SK-N-MC (cell line): ENCODE data around the gene ALKBH4.

Source experiments
- DNase-seq: peaks from one replicate; pipeline ENCODE4 v3.0.0-alpha.2; 2011; ENCODE audit warnings: low read depth, low spot score
- H3K27ac ChIP-seq: fragments of 200-600 bp; sonication (generic); 2 replicates; pipeline ENCODE4 v1.5.1; 2016; ENCODE audit warnings: mixed run types
- H3K36me3 ChIP-seq: fragments of 200-600 bp; sonication (generic); 2 replicates; pipeline ENCODE4 v1.6.1; 2017; ENCODE audit warnings: antibody characterized with exemption, low read length, mixed read lengths; ENCODE audit not compliant: insufficient read depth
- H3K4me3 ChIP-seq: fragments of 200-600 bp; sonication (generic); 2 replicates; pipeline ENCODE4 v1.5.1; 2016
- H3K9ac ChIP-seq: fragments of 200-600 bp; sonication (generic); 2 replicates; pipeline ENCODE4 v1.8.0; 2017; ENCODE audit warnings: mixed run types, mixed read lengths; ENCODE audit not compliant: insufficient read length
- H3K9me3 ChIP-seq: fragments of 200-600 bp; sonication (generic); 2 replicates; pipeline ENCODE4 v1.6.1; 2017; ENCODE audit warnings: low read depth, mild to moderate bottlenecking, antibody characterized with exemption, low read length, moderate library complexity, mixed read lengths
- EZH2 ChIP-seq: fragments of 200-600 bp; sonication (generic); IDR thresholded peaks from one replicate; pipeline ENCODE4 v1.6.1; 2017; ENCODE audit warnings: antibody characterized with exemption
- FOXP2 ChIP-seq: optimal IDR thresholded peaks from 2 replicates; pipeline ENCODE3; 2011; ENCODE audit warnings: mild to moderate bottlenecking, moderate library complexity; ENCODE audit not compliant: insufficient read depth; ENCODE audit errors: extremely low read length, control extremely low read depth
- POLR2AphosphoS5 ChIP-seq: IDR thresholded peaks from 2 replicates; pipeline ENCODE4 v1.6.1; 2012; ENCODE audit warnings: mild to moderate bottlenecking, low read depth, low read length, borderline replicate concordance

The ALKBH4 gene

GRCh38 chr7:102473271-102473991, 8.8 kb upstream of the ALKBH4 start:
- H3K36me3 ChIP-seq: peaks cover 13% of the 10 kb centered on the region; the same call in 1 of the 2 replicates
- no peak overlapping the region for H3K9ac ChIP-seq
- H3K27ac ChIP-seq: no peak overlapping the region
- no peak for TF ChIP-seq EZH2
- no peak for TF ChIP-seq POLR2AphosphoS5
- no peak for TF ChIP-seq FOXP2
- no peak overlapping the region for H3K4me3 ChIP-seq
- no peak for DNase-seq
- no peaks in the 10 kb centered on the region for H3K9me3 ChIP-seq

- Histone ChIP-seq H3K9me3 (no peaks in the 10 kb centered on the region), H3K36me3 (peaks cover 13% of the 10 kb centered on the region; the same call in 1 of the 2 replicates), H3K27ac (no peak overlapping the region), H3K9ac (no peak overlapping the region), H3K4me3 (no peak overlapping the region)
- DNase-seq: no peak
- TF ChIP-seq POLR2AphosphoS5: no peak; the same call in 1 of the 2 replicates
- no peak for TF ChIP-seq FOXP2
- TF ChIP-seq EZH2: no peak
Observed at GRCh38 chr7:102472126-102473041, 7.7 kb upstream of the ALKBH4 start.

GRCh38 chr7:102471791-102472125, 7.1 kb upstream of the ALKBH4 start:
- no peak overlapping the region for H3K9ac ChIP-seq
- H3K27ac ChIP-seq: no peak overlapping the region
- no peaks in the 10 kb centered on the region for H3K9me3 ChIP-seq
- TF ChIP-seq POLR2AphosphoS5 (no peak; the same call in 1 of the 2 replicates), EZH2 (no peak), FOXP2 (no peak)
- DNase-seq: no peak
- peaks cover 13% of the 10 kb centered on the region; the same call in 1 of the 2 replicates for H3K36me3 ChIP-seq
- H3K4me3 ChIP-seq: no peak overlapping the region

- no peak for DNase-seq
- Histone ChIP-seq H3K9ac (no peak overlapping the region), H3K36me3 (peaks cover 13% of the 10 kb centered on the region; the same call in 1 of the 2 replicates), H3K4me3 (no peak overlapping the region), H3K27ac (no peak overlapping the region), H3K9me3 (no peaks in the 10 kb centered on the region)
- TF ChIP-seq FOXP2: no peak
- no peak for TF ChIP-seq EZH2
- no peak for TF ChIP-seq POLR2AphosphoS5
Observed at GRCh38 chr7:102469972-102470825, 5.5 kb upstream of the ALKBH4 start.

GRCh38 chr7:102469351-102469971, 4.8 kb upstream of the ALKBH4 start:
- Histone ChIP-seq H3K27ac (no peak overlapping the region), H3K9me3 (no peaks in the 10 kb centered on the region), H3K4me3 (no peak overlapping the region), H3K9ac (no peak overlapping the region), H3K36me3 (peaks cover 13% of the 10 kb centered on the region; the same call in 1 of the 2 replicates)
- TF ChIP-seq FOXP2 (no peak), POLR2AphosphoS5 (no peak), EZH2 (no peak)
- no peak for DNase-seq

GRCh38 chr7:102468478-102469350, 4.1 kb upstream of the ALKBH4 start:
- Histone ChIP-seq H3K9me3 (no peaks in the 10 kb centered on the region), H3K36me3 (peaks cover 12% of the 10 kb centered on the region; the same call in 1 of the 2 replicates), H3K4me3 (no peak overlapping the region), H3K27ac (no peak overlapping the region), H3K9ac (no peak overlapping the region)
- TF ChIP-seq FOXP2: no peak
- TF ChIP-seq EZH2: no peak
- TF ChIP-seq POLR2AphosphoS5: no peak
- DNase-seq: no peak

- peaks cover 3% of the 10 kb centered on the region; the same call in 1 of the 2 replicates for H3K36me3 ChIP-seq
- no peak overlapping the region for H3K4me3 ChIP-seq
- no peak overlapping the region for H3K27ac ChIP-seq
- no peak overlapping the region for H3K9ac ChIP-seq
- no peaks in the 10 kb centered on the region for H3K9me3 ChIP-seq
- no peak for DNase-seq
- TF ChIP-seq EZH2: no peak
- no peak for TF ChIP-seq POLR2AphosphoS5
- no peak for TF ChIP-seq FOXP2
Observed at GRCh38 chr7:102467581-102468477, 3.2 kb upstream of the ALKBH4 start.
